Gastrocnemius medialis (tissue), 4 donors: ENCODE measurements around the gene RING1. TPM values are rescaled to one million over a fixed set of nuclear protein-coding genes. Genes with fewer than 3 reads are reported as not detected.

Experiments used
- ATAC-seq, 2 donors: fragments of 150-250 bp; one replicate each; pipeline ENCODE4 v1.9.1; 2016
- DNase-seq, 2 donors: peaks; one replicate each; pipeline ENCODE4 v3.0.0-alpha.2; 2019
- H3K27ac ChIP-seq, 4 donors: fragments of 200-600 bp; sonication (generic); 1 replicate in 1 of 4; 2 replicates in 3 of 4; pipeline ENCODE4 v1.5.1; 2016 to 2018; ENCODE audit warnings: mild to moderate bottlenecking in 2 of 4, moderate library complexity in 1 of 4
- H3K27me3 ChIP-seq, 3 donors: fragments of 200-600 bp; sonication (generic) in 2 of 3; 1 replicate in 1 of 3; 2 replicates in 2 of 3; pipeline versions ENCODE4 v1.5.1 to v1.6.0; 2016 to 2019; ENCODE audit warnings: mild to moderate bottlenecking in 1 of 3, moderate library complexity in 1 of 3
- H3K36me3 ChIP-seq, 2 donors: fragments of 200-600 bp; sonication (generic) in 1 of 2; one replicate each; pipeline ENCODE4 v1.5.1; 2017 to 2018
- H3K4me1 ChIP-seq, 2 donors: fragments of 200-600 bp; sonication (generic) in 1 of 2; one replicate each; pipeline ENCODE4 v1.5.1; 2016 to 2017; ENCODE audit warnings: mild to moderate bottlenecking in 2 of 2
- H3K4me3 ChIP-seq, 4 donors: fragments of 200-600 bp; sonication (generic) in 3 of 4; 1 replicate in 1 of 4; 2 replicates in 3 of 4; pipeline ENCODE4 v1.5.1; 2016 to 2019; ENCODE audit warnings: mild to moderate bottlenecking in 2 of 4
- H3K9me3 ChIP-seq, 3 donors: fragments of 200-600 bp; sonication (generic) in 2 of 3; 1 replicate in 1 of 3; 2 replicates in 2 of 3; pipeline ENCODE4 v1.5.1; 2016 to 2019
- POLR2A ChIP-seq, 2 donors: fragments of 450-650 bp; IDR thresholded peaks; one replicate each; pipeline ENCODE4 v1.6.1; 2017; ENCODE audit warnings: antibody characterized with exemption in 2 of 2, mild to moderate bottlenecking in 2 of 2, moderate library complexity in 2 of 2
- in situ Hi-C, 4 donors: fragments of 200-750 bp; cut with MboI; loops; one replicate each; pipeline versions ENCODE4 v1.15.0 to v1.8.0; 2017; ENCODE audit warnings: low sequenced_read_pairs in 4 of 4
- intact Hi-C: fragments of 100-400 bp; cut with DNase I; formaldehyde crosslinking; loops from one replicate; pipeline ENCODE4 v1.15.1; 2023; ENCODE audit warnings: low total_unique reads
- total RNA-seq, 4 donors: library from RNA; depleted of rRNA; stranded (reverse); fragments of >200 nt; gene quantifications; one replicate each; pipeline versions ENCODE4 v1.1.0 to v1.2.3, GENCODE V29; 2016
- TF ChIP-seq, protein P1 (sequence below), 5 experiments: fragments of 450-650 bp in 3 of 5; fragments of 200-600 bp in 2 of 5; sonication (generic) in 2 of 5; IDR thresholded peaks in 4 of 5; conservative IDR thresholded peaks in 1 of 5; 1 replicate in 4 of 5; 2 replicates in 1 of 5; pipeline ENCODE4 v1.5.1; 2016 to 2019; ENCODE audit warnings: antibody characterized with exemption in 5 of 5, mild to moderate bottlenecking in 3 of 5, moderate library complexity in 3 of 5

The RING1 gene
- total RNA-seq, 4 donors from 2014 or later, result 7.4 to 16.3 (median 12.1) TPM

DNA sequence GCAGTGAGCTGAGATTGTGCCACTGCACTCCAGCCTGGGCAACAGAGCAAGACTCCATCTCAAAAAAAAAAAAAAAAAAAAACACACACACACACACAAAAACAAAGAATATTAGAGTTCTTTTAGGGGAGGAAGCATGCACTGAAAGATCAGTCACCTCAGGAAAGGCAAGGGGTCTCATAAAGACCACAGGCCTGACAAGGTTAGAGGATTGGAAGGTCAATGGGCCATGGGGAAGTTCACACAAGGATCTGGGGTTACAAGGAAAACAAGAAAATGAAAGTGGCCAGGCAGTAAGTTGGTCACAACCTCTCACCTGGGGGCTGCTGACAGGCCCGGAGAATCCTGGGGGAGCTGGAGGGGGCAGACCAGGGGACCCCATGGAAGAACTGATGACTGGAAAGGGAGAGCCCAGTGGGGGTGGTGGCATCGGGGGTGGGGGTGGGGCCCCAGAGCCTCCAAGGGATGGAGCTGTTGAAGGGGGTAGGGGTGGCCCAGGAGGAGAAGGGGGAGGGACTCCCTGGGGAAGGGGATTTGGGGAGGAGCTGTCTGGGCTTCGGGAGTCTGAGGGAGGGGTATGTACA is 9.4 kb upstream of the RING1 start:
- Histone ChIP-seq H3K9me3 (no peaks in the 10 kb centered on the region), H3K27ac (peak overlapping the region; percentile 94 to 98 (median 96)), H3K4me1 (peaks cover 36 to 40% of the 10 kb centered on the region in 2 donors), H3K4me3 (peak overlapping the region; percentile 84 to 98 (median 86)), H3K27me3 (no peaks in the 10 kb centered on the region), H3K36me3 (peaks cover 0 to 53% of the 10 kb centered on the region in 2 donors)
- ATAC-seq, result no peak
- TF ChIP-seq, protein P1, sequence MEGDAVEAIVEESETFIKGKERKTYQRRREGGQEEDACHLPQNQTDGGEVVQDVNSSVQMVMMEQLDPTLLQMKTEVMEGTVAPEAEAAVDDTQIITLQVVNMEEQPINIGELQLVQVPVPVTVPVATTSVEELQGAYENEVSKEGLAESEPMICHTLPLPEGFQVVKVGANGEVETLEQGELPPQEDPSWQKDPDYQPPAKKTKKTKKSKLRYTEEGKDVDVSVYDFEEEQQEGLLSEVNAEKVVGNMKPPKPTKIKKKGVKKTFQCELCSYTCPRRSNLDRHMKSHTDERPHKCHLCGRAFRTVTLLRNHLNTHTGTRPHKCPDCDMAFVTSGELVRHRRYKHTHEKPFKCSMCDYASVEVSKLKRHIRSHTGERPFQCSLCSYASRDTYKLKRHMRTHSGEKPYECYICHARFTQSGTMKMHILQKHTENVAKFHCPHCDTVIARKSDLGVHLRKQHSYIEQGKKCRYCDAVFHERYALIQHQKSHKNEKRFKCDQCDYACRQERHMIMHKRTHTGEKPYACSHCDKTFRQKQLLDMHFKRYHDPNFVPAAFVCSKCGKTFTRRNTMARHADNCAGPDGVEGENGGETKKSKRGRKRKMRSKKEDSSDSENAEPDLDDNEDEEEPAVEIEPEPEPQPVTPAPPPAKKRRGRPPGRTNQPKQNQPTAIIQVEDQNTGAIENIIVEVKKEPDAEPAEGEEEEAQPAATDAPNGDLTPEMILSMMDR (IDR thresholded peaks at IDR 0.05 in 4 of 5, conservative IDR thresholded peaks at IDR 0.05 in 1 of 5), result no peak
- TF ChIP-seq POLR2A (IDR thresholded peaks at IDR 0.05), result no peak
- in situ Hi-C loops, result loop anchor here in 1 of 4 donors (10.0 kb wide), 1 partner anchor 46 kb away; no protein-coding TSS in a partner anchor
- intact Hi-C loops, result no loop called here
- DNase-seq, result no peak

DNA sequence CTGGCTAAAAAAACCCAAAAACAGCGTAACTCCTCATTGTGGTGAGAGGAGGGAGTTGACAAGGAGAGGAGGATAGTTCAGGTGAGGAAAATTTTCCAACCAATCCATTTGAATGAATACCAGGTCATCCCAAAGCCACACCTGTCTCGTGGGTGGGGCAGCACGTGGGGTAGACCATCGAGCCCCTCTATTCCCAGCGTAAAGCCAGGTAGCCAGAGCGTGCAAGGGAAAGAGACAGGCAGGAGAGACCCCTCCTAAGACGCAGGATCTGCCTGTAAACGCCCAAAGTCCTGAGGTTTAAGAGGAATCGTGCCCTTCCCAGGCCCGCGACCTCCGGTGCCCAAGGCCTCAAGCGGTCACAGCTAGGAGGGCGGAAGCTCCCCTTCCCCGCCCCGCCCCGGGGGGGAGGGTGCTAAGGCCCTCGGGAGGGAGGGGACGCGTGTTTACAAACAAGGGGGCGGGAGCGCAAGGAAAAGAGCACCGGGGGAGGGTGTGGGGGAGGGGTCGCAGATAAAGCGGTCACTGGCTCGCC is 8.5 kb upstream of the RING1 start:
- Histone ChIP-seq H3K4me3 (peak overlapping the region; percentile 84 to 98 (median 86)), H3K4me1 (peaks cover 40 to 46% of the 10 kb centered on the region in 2 donors), H3K9me3 (no peaks in the 10 kb centered on the region), H3K27ac (peak overlapping the region; percentile 94 to 98 (median 96)), H3K27me3 (no peaks in the 10 kb centered on the region), H3K36me3 (peaks cover 0 to 49% of the 10 kb centered on the region in 2 donors)
- DNase-seq (peak in 1 of 2 donors; percentile 78), ATAC-seq (peak; percentile 37 to 38)
- intact Hi-C loops (loop anchor here (1.0 to 5.0 kb wide), 8 partner anchors 9 to 1072 kb away; partner anchors contain the start of genes ATF6B, BRD2, CUTA and KIFC1), in situ Hi-C loops (loop anchor here in 1 of 4 donors (10.0 kb wide), 1 partner anchor 45 kb away; no protein-coding TSS in a partner anchor)
- TF ChIP-seq POLR2A (IDR thresholded peaks at IDR 0.05), result no peak
- TF ChIP-seq, protein P1 (IDR thresholded peaks at IDR 0.05 in 4 of 5, conservative IDR thresholded peaks at IDR 0.05 in 1 of 5), result no peak

DNA sequence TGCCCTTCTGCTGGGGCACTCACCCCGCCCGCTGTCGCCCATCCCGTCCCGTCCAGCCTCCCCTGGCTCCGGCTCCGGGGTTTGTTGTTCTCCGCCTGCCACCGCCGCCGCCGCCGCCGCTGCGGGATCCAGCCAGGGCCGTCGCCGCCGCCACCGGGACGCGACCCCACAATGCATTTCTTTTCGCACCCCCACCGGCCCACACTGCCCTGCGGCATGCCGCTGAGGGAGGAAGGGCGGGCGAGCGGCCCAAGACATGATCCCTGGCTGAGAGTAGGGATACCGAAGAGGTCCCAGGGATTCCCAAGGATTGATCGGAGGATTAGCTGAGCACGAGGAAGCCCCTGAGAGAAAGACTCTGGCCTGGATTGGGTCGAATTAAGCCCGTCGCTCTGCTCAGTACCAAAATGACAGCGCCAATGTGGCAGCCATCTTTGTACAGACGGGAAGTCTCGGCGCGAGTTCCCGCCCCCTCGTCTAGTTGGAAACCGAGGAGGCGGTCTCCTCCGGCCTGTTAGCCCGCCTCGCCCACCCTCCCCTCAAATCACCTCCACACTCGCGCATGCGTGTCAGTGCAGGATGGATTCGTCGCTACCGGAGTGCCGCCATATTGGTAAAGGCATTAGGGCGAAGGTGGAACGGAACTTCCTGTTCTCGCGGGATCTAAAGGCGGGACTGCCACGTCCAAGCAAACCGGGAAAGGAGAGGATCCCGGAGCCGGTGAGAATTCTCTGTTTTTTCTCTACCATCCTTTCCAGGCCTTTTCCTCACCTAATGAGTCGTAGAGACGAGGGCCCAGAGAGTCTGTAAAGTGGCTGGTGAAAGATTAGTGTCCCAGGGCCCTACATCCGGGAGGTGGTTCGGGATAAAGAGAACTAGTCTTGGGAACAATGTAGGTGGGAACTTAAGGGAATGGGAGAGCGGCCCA is 7.8 kb upstream of the RING1 start, which contains the start of the genes RXRB and SLC39A7:
Gene RXRB (minus strand): TSS at position 447 of the 928 bp plus-strand sequence. CDS start 189 bp downstream, at position 258.
Gene SLC39A7 (plus strand): TSS at position 649 of the 928 bp plus-strand sequence. CDS start 379 bp downstream, outside the sequence.
- DNase-seq (peak; percentile 99), ATAC-seq (peak; percentile 81 to 86)
- in situ Hi-C loops, result no loop called here
- Histone ChIP-seq H3K9me3 (no peaks in the 10 kb centered on the region), H3K4me3 (peak within 1 kb of the TSS; percentile 84 to 98 (median 86)), H3K27ac (peak within 1 kb of the TSS; percentile 94 to 98 (median 96)), H3K4me1 (peaks cover 44 to 52% of the 10 kb centered on the region in 2 donors), H3K27me3 (no peaks in the 10 kb centered on the region), H3K36me3 (peaks cover 0 to 42% of the 10 kb centered on the region in 2 donors)
- intact Hi-C loops, result loop anchor here (1.0 to 5.0 kb wide), 8 partner anchors 8 to 1073 kb away; partner anchors contain the start of genes ATF6B, BRD2, CUTA and KIFC1
- TF ChIP-seq POLR2A (IDR thresholded peaks at IDR 0.05), result peak; percentile 61 to 71
- TF ChIP-seq, protein P1 (IDR thresholded peaks at IDR 0.05 in 4 of 5, conservative IDR thresholded peaks at IDR 0.05 in 1 of 5), result peak in 1 of 5 experiments; percentile 20

DNA sequence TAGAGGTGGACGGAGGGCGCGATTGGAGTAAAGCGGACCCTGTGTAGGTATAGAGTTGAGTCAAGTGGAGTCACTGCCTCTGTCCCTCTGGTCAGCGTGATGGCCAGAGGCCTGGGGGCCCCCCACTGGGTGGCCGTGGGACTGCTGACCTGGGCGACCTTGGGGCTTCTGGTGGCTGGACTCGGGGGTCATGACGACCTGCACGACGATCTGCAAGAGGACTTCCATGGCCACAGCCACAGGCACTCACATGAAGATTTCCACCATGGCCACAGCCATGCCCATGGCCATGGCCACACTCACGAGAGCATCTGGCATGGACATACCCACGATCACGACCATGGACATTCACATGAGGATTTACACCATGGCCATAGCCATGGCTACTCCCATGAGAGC is 7.2 kb upstream of the RING1 start:
- no peak for ATAC-seq
- peak overlapping the region; percentile 94 to 98 (median 96) for H3K27ac ChIP-seq
- no peak for DNase-seq
- peaks cover 0 to 35% of the 10 kb centered on the region in 2 donors for H3K36me3 ChIP-seq
- in situ Hi-C loops, result no loop called here
- H3K9me3 ChIP-seq, result no peaks in the 10 kb centered on the region
- peaks cover 44 to 52% of the 10 kb centered on the region in 2 donors for H3K4me1 ChIP-seq
- TF ChIP-seq, protein P1 (IDR thresholded peaks at IDR 0.05 in 4 of 5, conservative IDR thresholded peaks at IDR 0.05 in 1 of 5), result peak in 2 of 5 experiments; percentile 5 to 12
- no peak for TF ChIP-seq POLR2A (IDR thresholded peaks at IDR 0.05)
- intact Hi-C loops, result loop anchor here (2.0 to 5.0 kb wide), 4 partner anchors 216 to 1074 kb away; partner anchors contain the start of genes ATF6B, BRD2 and CUTA
- H3K4me3 ChIP-seq, result peak overlapping the region; percentile 84 to 98 (median 86)
- no peaks in the 10 kb centered on the region for H3K27me3 ChIP-seq
